K562 treated with DMSO at 1 percent for 24 hours (cell line): Measurements from ENCODE around the gene SPANXN4. TPM values are rescaled to one million over a fixed set of nuclear protein-coding genes. Genes with fewer than 3 reads are reported as not detected.

ENCODE experiments used
- total RNA-seq: library from RNA; unstranded; fragments of 300-600 nt; gene quantifications from 2 replicates; pipeline ENCODE4 v1.2.3, GENCODE V29; 2022; ENCODE audit warnings: low read depth; ENCODE audit not compliant: insufficient read depth

The SPANXN4 gene, protein sequence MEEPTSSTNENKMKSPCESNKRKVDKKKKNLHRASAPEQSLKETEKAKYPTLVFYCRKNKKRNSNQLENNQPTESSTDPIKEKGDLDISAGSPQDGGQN
- not detected in 2 replicates for total RNA-seq

GRCh38 chrX:143025628-143026027, at the start of gene SPANXN4:
SPANXN4 (plus strand) TSS chrX:143025928; CDS start chrX:143026015, 87 bp downstream.

